Tibial artery (tissue), 4 donors: ENCODE data around the gene CFAP91.
"Not testable (repeated sequence)": the region's sequence is repeated elsewhere in the genome, so short reads cannot be mapped to it uniquely, and the experiment has no call there.

Experiments used
- DNase-seq, 2 donors: peaks; one replicate each; pipeline ENCODE4 v3.0.0-alpha.2; 2019
- H3K27ac ChIP-seq, 2 donors: fragments of 200-600 bp; sonication (generic) in 1 of 2; 1 replicate in 1 of 2; 2 replicates in 1 of 2; pipeline ENCODE4 v1.5.1; 2018 to 2019; ENCODE audit warnings: mild to moderate bottlenecking in 1 of 2
- H3K27me3 ChIP-seq, 2 donors: fragments of 200-600 bp; sonication (generic) in 1 of 2; one replicate each; pipeline versions ENCODE4 v1.5.1 to v1.6.0; 2016 to 2019
- H3K36me3 ChIP-seq, 3 donors: fragments of 200-600 bp; sonication (generic) in 2 of 3; one replicate each; pipeline ENCODE4 v1.5.1; 2016 to 2019; ENCODE audit warnings: mild to moderate bottlenecking in 2 of 3
- H3K4me1 ChIP-seq, 4 donors: fragments of 200-600 bp; sonication (generic) in 2 of 4; 1 replicate in 3 of 4; 2 replicates in 1 of 4; pipeline ENCODE4 v1.5.1; 2016 to 2019
- H3K4me3 ChIP-seq, 2 donors: fragments of 200-600 bp; sonication (generic) in 1 of 2; 1 replicate in 1 of 2; 2 replicates in 1 of 2; pipeline ENCODE4 v1.5.1; 2018 to 2019; ENCODE audit warnings: mild to moderate bottlenecking in 2 of 2
- H3K9me3 ChIP-seq, 3 donors: fragments of 200-600 bp; sonication (generic) in 1 of 3; one replicate each; pipeline ENCODE4 v1.5.1; 2016 to 2019
- intact Hi-C: fragments of 100-400 bp; cut with DNase I; formaldehyde crosslinking; loops from one replicate; pipeline ENCODE4 v1.15.0; 2023; ENCODE audit warnings: low total_unique reads
- TF ChIP-seq, protein P1 (sequence below), 2 experiments: fragments of 200-600 bp in 1 of 2; fragments of 450-650 bp in 1 of 2; IDR thresholded peaks; one replicate each; pipeline ENCODE4 v1.5.1; 2017 to 2019; ENCODE audit warnings: antibody characterized with exemption in 2 of 2, mild to moderate bottlenecking in 1 of 2, moderate library complexity in 1 of 2

The CFAP91 gene

DNA sequence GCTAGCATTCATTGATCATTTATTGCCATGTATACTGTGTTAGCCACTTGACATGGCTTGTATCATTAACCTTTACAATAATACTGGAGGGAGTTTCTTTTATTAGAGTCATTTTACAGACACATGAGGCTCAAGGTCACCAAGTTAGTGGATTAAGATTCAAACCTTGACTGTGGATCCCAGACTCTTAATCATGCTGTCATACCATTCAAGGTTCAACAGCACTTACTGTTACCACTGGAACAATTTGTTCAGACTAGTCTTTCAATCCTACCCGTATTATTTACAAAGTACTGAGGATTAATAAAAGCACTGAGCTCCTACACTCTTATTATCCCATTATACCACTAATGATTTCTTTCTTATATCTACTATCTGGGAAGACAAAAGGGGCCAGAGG, 26.8 kb upstream of the CFAP91 start:
- TF ChIP-seq, protein P1, sequence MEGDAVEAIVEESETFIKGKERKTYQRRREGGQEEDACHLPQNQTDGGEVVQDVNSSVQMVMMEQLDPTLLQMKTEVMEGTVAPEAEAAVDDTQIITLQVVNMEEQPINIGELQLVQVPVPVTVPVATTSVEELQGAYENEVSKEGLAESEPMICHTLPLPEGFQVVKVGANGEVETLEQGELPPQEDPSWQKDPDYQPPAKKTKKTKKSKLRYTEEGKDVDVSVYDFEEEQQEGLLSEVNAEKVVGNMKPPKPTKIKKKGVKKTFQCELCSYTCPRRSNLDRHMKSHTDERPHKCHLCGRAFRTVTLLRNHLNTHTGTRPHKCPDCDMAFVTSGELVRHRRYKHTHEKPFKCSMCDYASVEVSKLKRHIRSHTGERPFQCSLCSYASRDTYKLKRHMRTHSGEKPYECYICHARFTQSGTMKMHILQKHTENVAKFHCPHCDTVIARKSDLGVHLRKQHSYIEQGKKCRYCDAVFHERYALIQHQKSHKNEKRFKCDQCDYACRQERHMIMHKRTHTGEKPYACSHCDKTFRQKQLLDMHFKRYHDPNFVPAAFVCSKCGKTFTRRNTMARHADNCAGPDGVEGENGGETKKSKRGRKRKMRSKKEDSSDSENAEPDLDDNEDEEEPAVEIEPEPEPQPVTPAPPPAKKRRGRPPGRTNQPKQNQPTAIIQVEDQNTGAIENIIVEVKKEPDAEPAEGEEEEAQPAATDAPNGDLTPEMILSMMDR (IDR thresholded peaks at IDR 0.05) = no peak
- peak overlapping the region; percentile 62 to 85 for H3K4me3 ChIP-seq
- H3K9me3 ChIP-seq = no peaks in the 10 kb centered on the region
- intact Hi-C loops = loop anchor here (5.0 to 10.0 kb wide), 2 partner anchors 181 to 214 kb away; partner anchors contain the start of genes TIMMDC1 and TMEM39A
- peaks cover 13 to 37% (median 31%) of the 10 kb centered on the region in 3 donors for H3K36me3 ChIP-seq
- no peaks in the 10 kb centered on the region for H3K27me3 ChIP-seq
- H3K4me1 ChIP-seq = peaks cover 0 to 17% (median 7%) of the 10 kb centered on the region in 4 donors
- H3K27ac ChIP-seq = peak overlapping the region; percentile 81 to 86
- no peak for DNase-seq

DNA sequence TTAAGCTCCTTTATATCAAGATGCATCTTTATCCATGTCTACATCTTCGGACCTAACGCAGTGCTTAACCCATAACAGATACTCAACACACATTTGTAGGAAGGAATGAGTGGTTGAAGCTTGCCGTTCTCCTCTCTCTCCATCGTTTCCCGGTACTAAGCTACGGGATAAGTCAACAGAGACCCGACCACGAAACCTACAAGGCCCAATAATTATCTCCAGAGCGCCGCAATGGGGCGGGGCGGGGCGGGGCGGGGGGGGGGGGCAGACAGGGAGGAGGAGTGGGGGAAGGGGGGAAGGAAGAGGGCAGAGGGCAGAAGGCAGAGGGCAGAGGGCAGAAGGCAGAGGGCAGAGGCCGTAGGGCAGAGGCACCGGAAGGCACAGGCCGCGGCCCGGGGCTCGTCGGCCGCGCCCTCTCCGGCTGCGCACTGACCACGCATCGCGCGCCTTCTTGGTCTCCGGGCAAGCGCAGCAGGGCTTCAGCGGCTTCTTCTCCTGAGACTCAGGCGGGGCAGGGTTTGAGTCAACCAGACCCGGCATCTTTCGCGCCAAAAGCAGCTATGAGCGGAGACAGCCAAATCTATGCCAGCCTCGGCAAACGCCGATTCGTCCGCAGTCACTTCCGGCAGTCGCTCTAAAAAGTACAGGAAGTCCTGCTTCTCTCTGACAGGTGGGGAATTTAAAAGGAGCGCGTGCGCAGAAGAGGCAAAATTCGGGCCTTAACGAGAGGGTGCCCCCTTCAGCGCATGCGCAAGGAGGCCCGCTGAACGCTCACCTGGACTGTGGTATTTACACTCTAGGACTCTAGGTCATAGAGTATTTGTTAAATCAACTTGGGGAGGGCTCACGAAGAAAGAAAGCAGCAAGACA, 25.8 kb upstream of the CFAP91 start, which contains the start of gene COX17:
COX17 (minus strand) TSS at position 636 of the 870 bp plus-strand sequence; CDS start at position 540, 96 bp downstream.
- Histone ChIP-seq H3K4me1 (peaks cover 0 to 17% (median 7%) of the 10 kb centered on the region in 4 donors), H3K27me3 (no peaks in the 10 kb centered on the region), H3K36me3 (peaks cover 13 to 27% (median 23%) of the 10 kb centered on the region in 3 donors), H3K4me3 (peak within 1 kb of the TSS; percentile 62 to 85), H3K9me3 (no peaks in the 10 kb centered on the region), H3K27ac (peak within 1 kb of the TSS; percentile 81 to 86)
- intact Hi-C loops = loop anchor here (5.0 to 10.0 kb wide), 2 partner anchors 182 to 215 kb away; partner anchors contain the start of genes TIMMDC1 and TMEM39A
- TF ChIP-seq, protein P1 (IDR thresholded peaks at IDR 0.05) = no peak
- peak; percentile 93 to 96 for DNase-seq

DNA sequence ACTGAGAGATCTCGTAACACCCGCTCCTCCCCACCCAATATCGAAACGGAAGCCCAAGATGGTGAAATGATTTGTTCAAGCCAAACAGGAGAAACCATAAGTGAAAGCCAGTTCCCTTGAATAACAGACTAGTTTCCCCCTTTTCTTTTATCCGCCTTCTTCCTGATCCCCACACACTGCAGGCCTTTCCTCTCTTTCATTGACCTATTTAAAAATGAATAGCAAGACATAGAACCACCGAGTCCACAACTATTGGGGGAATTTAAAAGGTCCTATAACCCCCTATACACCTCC, 25.2 kb upstream of the CFAP91 start:
- Histone ChIP-seq H3K27ac (peak overlapping the region; percentile 81 to 86), H3K9me3 (no peaks in the 10 kb centered on the region), H3K4me3 (peak overlapping the region; percentile 62 to 85), H3K27me3 (no peaks in the 10 kb centered on the region), H3K4me1 (peaks cover 0 to 17% (median 7%) of the 10 kb centered on the region in 4 donors), H3K36me3 (peaks cover 9 to 26% (median 20%) of the 10 kb centered on the region in 3 donors)
- DNase-seq = no peak
- intact Hi-C loops = loop anchor here (5.0 to 10.0 kb wide), 2 partner anchors 183 to 215 kb away; partner anchors contain the start of genes TIMMDC1 and TMEM39A
- TF ChIP-seq, protein P1 (IDR thresholded peaks at IDR 0.05) = no peak

- Histone ChIP-seq H3K36me3 (peaks cover 9 to 20% (median 14%) of the 10 kb centered on the region in 3 donors), H3K4me1 (peaks cover 0 to 17% (median 7%) of the 10 kb centered on the region in 4 donors), H3K27ac (peak overlapping the region in 1 of 2 donors; percentile 81)
- H3K9me3 ChIP-seq, H3K27me3 ChIP-seq, DNase-seq, H3K4me3 ChIP-seq: not testable (repeated sequence)
- intact Hi-C loops = loop anchor here (5.0 to 10.0 kb wide), 2 partner anchors 183 to 216 kb away; partner anchors contain the start of genes TIMMDC1 and TMEM39A
These were observed 24.6 kb upstream of the CFAP91 start for GRCh38 chr3:119678209-119678608.

DNA sequence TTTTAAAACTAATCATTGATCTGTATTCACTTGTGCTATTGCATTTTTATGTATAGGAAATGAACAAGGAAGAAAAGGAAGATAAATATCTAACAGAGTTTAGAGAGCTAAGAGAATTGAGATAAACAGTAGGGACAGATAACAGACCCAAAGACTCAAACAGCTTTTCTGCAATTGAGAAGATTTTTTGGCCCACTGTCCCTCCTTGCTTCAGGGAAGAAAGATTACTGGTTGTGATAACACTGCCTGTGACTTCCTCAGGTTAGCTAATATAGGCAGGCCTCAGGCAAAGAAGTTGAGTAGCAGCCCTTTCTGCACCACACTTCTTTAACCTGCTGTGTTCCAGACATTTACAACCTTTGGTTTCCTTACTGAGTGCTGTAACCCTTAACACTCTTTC, 22.9 kb upstream of the CFAP91 start:
- no peak overlapping the region for H3K27ac ChIP-seq
- H3K27me3 ChIP-seq = no peaks in the 10 kb centered on the region
- no peak overlapping the region for H3K4me3 ChIP-seq
- H3K4me1 ChIP-seq = peaks cover 0 to 17% (median 7%) of the 10 kb centered on the region in 4 donors
- DNase-seq = no peak
- H3K36me3 ChIP-seq = peaks cover 0 to 3% (median 3%) of the 10 kb centered on the region in 3 donors
- TF ChIP-seq, protein P1 (IDR thresholded peaks at IDR 0.05) = no peak
- H3K9me3 ChIP-seq = no peaks in the 10 kb centered on the region
- intact Hi-C loops = loop anchor here (5.0 to 10.0 kb wide), 2 partner anchors 185 to 218 kb away; partner anchors contain the start of genes TIMMDC1 and TMEM39A

DNA sequence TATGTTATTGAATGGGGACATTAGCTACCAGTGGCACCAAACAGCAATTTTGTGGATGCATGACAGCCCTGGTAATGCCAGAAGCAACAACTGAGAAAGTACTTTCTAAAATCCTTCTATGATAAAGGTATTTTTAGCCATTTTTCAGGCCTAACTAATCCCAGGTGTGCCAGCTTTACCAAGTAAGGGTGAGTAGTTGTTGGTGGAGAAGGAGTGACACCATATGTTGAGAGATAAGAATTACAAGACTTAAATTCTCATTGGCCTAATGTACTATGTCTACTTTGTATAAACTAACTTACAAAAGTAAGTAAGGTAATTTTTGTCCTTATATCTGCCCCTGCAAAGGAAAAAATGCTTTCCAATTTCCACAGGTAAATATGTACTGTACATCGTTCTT, 21.5 kb upstream of the CFAP91 start:
- Histone ChIP-seq H3K36me3 (no peaks in the 10 kb centered on the region), H3K4me1 (peaks cover 0 to 8% (median 2%) of the 10 kb centered on the region in 4 donors), H3K9me3 (no peaks in the 10 kb centered on the region), H3K27me3 (no peaks in the 10 kb centered on the region), H3K4me3 (no peak overlapping the region), H3K27ac (no peak overlapping the region)
- intact Hi-C loops = no loop called here
- DNase-seq = no peak
- TF ChIP-seq, protein P1 (IDR thresholded peaks at IDR 0.05) = peak; percentile 30 to 41
